ENCODE results near the gene CARS2. TPM values are rescaled to one million over a fixed set of nuclear protein-coding genes. Genes with fewer than 3 reads are reported as not detected.

CARS2 gene
- total RNA-seq, 1 experiment from 2014 or later = 52.9 TPM

- H3K9me2 ChIP-seq (ENCODE audit: insufficient read depth) = no peaks in the 10 kb centered on the region
- no TSS peak for BruUV-seq (replicated peaks)
- intact Hi-C loops (cut with micrococcal nuclease) = loop anchor here (5.0 kb wide), 1 partner anchor 134 kb away; no protein-coding TSS in a partner anchor
- H2AFZ ChIP-seq (ENCODE audit: low read depth, low read length, poor library complexity, severe bottlenecking) = no peak overlapping the region
- no peak overlapping the region for H3K9ac ChIP-seq (ENCODE audit: low read length)
- RAD21 ChIA-PET (ENCODE audit: low non-redundant PET in 1 of 2, low total read pairs in 2 of 2, uncharacterized antibody in 2 of 2, unreplicated experiment in 2 of 2) = interaction anchor here in 1 of 2 experiments (0.6 kb wide), 1 partner anchor 23 kb away, joined by 3 read pairs; the partner anchor contains the start of gene CARS2
- POLR2A ChIA-PET = interaction anchor here (0.7 kb wide), 1 partner anchor 29 kb away, joined by 3 read pairs; no protein-coding TSS in a partner anchor
- H3K79me2 ChIP-seq (ENCODE audit: insufficient read depth, low read length) = 0 out of 2 replicates have a peak, but pooled peaks cover 4% of the 10 kb centered on the region
- H3K36me3 ChIP-seq (ENCODE audit: control insufficient read depth in 1 of 2, insufficient read depth in 2 of 2, low read length in 2 of 2) = peaks cover 20 to 45% of the 10 kb centered on the region in 2 experiments
- H3K4me2 ChIP-seq (ENCODE audit: low read length) = no peak overlapping the region
- CTCF ChIA-PET = interaction anchor here (1.5 kb wide), 1 partner anchor 232 kb away, joined by 3 read pairs; the partner anchor contains the start of gene ANKRD10
- no peaks in the 10 kb centered on the region for H4K20me1 ChIP-seq (ENCODE audit: insufficient read depth)
- H3K4me1 ChIP-seq (ENCODE audit: control insufficient read depth in 1 of 2, insufficient read depth in 2 of 2, low read length in 2 of 2) = no peaks in the 10 kb centered on the region
- TF ChIP-seq, protein P1, sequence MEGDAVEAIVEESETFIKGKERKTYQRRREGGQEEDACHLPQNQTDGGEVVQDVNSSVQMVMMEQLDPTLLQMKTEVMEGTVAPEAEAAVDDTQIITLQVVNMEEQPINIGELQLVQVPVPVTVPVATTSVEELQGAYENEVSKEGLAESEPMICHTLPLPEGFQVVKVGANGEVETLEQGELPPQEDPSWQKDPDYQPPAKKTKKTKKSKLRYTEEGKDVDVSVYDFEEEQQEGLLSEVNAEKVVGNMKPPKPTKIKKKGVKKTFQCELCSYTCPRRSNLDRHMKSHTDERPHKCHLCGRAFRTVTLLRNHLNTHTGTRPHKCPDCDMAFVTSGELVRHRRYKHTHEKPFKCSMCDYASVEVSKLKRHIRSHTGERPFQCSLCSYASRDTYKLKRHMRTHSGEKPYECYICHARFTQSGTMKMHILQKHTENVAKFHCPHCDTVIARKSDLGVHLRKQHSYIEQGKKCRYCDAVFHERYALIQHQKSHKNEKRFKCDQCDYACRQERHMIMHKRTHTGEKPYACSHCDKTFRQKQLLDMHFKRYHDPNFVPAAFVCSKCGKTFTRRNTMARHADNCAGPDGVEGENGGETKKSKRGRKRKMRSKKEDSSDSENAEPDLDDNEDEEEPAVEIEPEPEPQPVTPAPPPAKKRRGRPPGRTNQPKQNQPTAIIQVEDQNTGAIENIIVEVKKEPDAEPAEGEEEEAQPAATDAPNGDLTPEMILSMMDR (IDR thresholded peaks at IDR 0.05 in 2 of 3, conservative IDR thresholded peaks at IDR 0.05 in 1 of 3; ENCODE audit: borderline replicate concordance in 1 of 3, insufficient read depth in 1 of 3, low read depth in 2 of 3, low read length in 2 of 3) = peak; percentile 45 to 47 (median 46); a peak in 5 of 6 replicates
- TF ChIP-seq RAD21 (IDR thresholded peaks at IDR 0.05; ENCODE audit: low read depth) = peak; percentile 61
- no peak for TF ChIP-seq ELF1 (IDR thresholded peaks at IDR 0.05; ENCODE audit: borderline replicate concordance, low read depth)
- H3K27ac ChIP-seq (ENCODE audit: low read depth, low read length) = no peak overlapping the region
- H3K27me3 ChIP-seq (ENCODE audit: insufficient read depth, low read length) = no peaks in the 10 kb centered on the region
- peak; percentile 8 for DNase-seq (ENCODE audit: low read depth, low spot score)
- ATAC-seq = peak; percentile 70
- no peaks in the 10 kb centered on the region for H3K9me3 ChIP-seq (ENCODE audit: control insufficient read depth in 1 of 2, insufficient read depth in 1 of 2, low read depth in 1 of 2, low read length in 2 of 2)
- no peak overlapping the region for H3K4me3 ChIP-seq (replicated peaks in 1 of 2; ENCODE audit: low read depth in 1 of 2, low read length in 2 of 2)
Measured at GRCh38 chr13:110683203-110683883, 22.6 kb downstream of the CARS2 start.

DNA sequence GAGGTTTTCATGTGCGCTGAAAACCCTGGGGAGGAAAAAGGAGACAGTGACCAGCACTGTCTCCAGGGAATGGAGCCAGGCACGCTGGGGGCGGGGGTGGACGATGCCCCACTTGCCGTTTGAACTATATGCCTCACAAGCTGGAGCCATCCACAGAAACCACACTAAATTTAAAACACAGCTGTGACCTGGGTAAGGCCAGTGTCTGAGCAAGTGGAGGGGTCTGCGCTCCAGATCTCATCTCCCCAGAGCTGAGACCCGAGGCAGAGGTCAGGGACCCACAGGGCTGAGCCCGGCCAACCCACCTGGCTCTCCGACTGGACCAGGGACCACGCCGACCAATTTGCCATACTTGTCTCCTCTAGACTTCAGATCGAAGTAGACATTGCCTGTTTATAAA, 23.2 kb downstream of the CARS2 start:
- DNase-seq (ENCODE audit: low read depth, low spot score) (no peak), ATAC-seq (no peak)
- intact Hi-C loops (cut with micrococcal nuclease) = loop anchor here (5.0 kb wide), 1 partner anchor 135 kb away; no protein-coding TSS in a partner anchor
- Histone ChIP-seq H3K9me2 (ENCODE audit: insufficient read depth) (no peaks in the 10 kb centered on the region), H3K4me1 (ENCODE audit: control insufficient read depth in 1 of 2, insufficient read depth in 2 of 2, low read length in 2 of 2) (no peaks in the 10 kb centered on the region), H3K36me3 (ENCODE audit: control insufficient read depth in 1 of 2, insufficient read depth in 2 of 2, low read length in 2 of 2) (peaks cover 20 to 41% of the 10 kb centered on the region in 2 experiments), H3K9ac (ENCODE audit: low read length) (no peak overlapping the region), H2AFZ (ENCODE audit: low read depth, low read length, poor library complexity, severe bottlenecking) (no peak overlapping the region), H3K27me3 (ENCODE audit: insufficient read depth, low read length) (no peaks in the 10 kb centered on the region), H3K4me2 (ENCODE audit: low read length) (no peak overlapping the region), H3K4me3 (replicated peaks in 1 of 2; ENCODE audit: low read depth in 1 of 2, low read length in 2 of 2) (no peak overlapping the region), H3K79me2 (ENCODE audit: insufficient read depth, low read length) (0 out of 2 replicates have a peak, but pooled peaks cover under 1% of the 10 kb centered on the region), H3K27ac (ENCODE audit: low read depth, low read length) (no peak overlapping the region), H4K20me1 (ENCODE audit: insufficient read depth) (no peaks in the 10 kb centered on the region), H3K9me3 (ENCODE audit: control insufficient read depth in 1 of 2, insufficient read depth in 1 of 2, low read depth in 1 of 2, low read length in 2 of 2) (no peaks in the 10 kb centered on the region)
- ChIA-PET RAD21 (ENCODE audit: low non-redundant PET in 1 of 2, low total read pairs in 2 of 2, uncharacterized antibody in 2 of 2, unreplicated experiment in 2 of 2) (interaction anchor here in 1 of 2 experiments (0.6 kb wide), 1 partner anchor 23 kb away, joined by 3 read pairs; the partner anchor contains the start of gene CARS2), CTCF (no interaction called here), POLR2A (no interaction called here)
- BruUV-seq (replicated peaks) = no TSS peak
- TF ChIP-seq POLR2AphosphoS5 (IDR thresholded peaks at IDR 0.05; ENCODE audit: low read depth, low read length) = no peak
- no peak for TF ChIP-seq EZH2phosphoT487 (IDR thresholded peaks at IDR 0.05; ENCODE audit: borderline replicate concordance)
- no peak for TF ChIP-seq SRF (IDR thresholded peaks at IDR 0.05; ENCODE audit: low read depth)
- no peak for TF ChIP-seq YY1 (IDR thresholded peaks at IDR 0.05; ENCODE audit: extremely low read depth, insufficient replicate concordance, low read depth, low read length)
- TF ChIP-seq RAD21 (IDR thresholded peaks at IDR 0.05; ENCODE audit: low read depth) = no peak
- TF ChIP-seq, protein P1 (IDR thresholded peaks at IDR 0.05 in 2 of 3, conservative IDR thresholded peaks at IDR 0.05 in 1 of 3; ENCODE audit: borderline replicate concordance in 1 of 3, insufficient read depth in 1 of 3, low read depth in 2 of 3, low read length in 2 of 3) = no peak
- TF ChIP-seq JUND (IDR thresholded peaks at IDR 0.05) = no peak
- no peak for TF ChIP-seq FOSL1 (IDR thresholded peaks at IDR 0.05; ENCODE audit: low read depth)
- no peak for TF ChIP-seq SP1 (IDR thresholded peaks at IDR 0.05; ENCODE audit: low read depth)

Measured in HCT116 (cell line).